IMR-90 (cell line): ENCODE results near the gene SS18L1.

ENCODE experiments used
- CEBPB ChIP-seq: IDR thresholded peaks from 2 replicates; pipeline ENCODE4 v1.6.1; 2012; ENCODE audit warnings: low read depth, low read length, improper control_type of control experiment
- CHD1 ChIP-seq: IDR thresholded peaks from 2 replicates; pipeline ENCODE4 v1.6.1; 2012; ENCODE audit warnings: low read depth, low read length, improper control_type of control experiment
- POLR2A ChIP-seq: IDR thresholded peaks from 2 replicates; pipeline ENCODE4 v1.6.1; 2012; ENCODE audit warnings: mild to moderate bottlenecking, low read depth, low read length
- RFX5 ChIP-seq: IDR thresholded peaks from 2 replicates; pipeline ENCODE4 v1.8.0; 2012; ENCODE audit warnings: low read depth, mild to moderate bottlenecking, low read length, moderate library complexity
- TF ChIP-seq, protein P1 (sequence below): conservative IDR thresholded peaks from 2 replicates; pipeline ENCODE4 v1.5.1; 2012; ENCODE audit warnings: mild to moderate bottlenecking, low read depth, low read length, improper control_type of control experiment
- TF ChIP-seq, protein P2 (sequence below): fragments of 150-350 bp; IDR thresholded peaks from 2 replicates; pipeline ENCODE4 v1.6.1; 2017; ENCODE audit warnings: mild to moderate bottlenecking, antibody characterized with exemption, low read length, low read depth

DNA sequence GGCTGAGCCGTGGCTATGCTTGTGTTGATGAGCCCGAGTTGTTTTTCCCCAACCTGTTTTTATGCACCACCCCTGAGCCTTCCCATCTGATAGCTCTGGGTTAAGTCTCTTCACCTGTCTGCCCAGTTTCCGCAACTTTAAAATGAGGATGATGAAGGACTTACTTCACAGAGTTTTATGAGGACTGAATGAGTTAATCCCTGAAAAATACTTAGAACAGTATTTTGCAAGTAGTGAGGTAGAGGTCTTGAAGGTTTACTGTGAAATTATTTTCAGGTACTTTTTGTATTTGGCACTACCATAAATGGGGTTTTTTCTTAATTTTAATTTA is 42.5 kb downstream of the SS18L1 start:
- TF ChIP-seq, protein P1, sequence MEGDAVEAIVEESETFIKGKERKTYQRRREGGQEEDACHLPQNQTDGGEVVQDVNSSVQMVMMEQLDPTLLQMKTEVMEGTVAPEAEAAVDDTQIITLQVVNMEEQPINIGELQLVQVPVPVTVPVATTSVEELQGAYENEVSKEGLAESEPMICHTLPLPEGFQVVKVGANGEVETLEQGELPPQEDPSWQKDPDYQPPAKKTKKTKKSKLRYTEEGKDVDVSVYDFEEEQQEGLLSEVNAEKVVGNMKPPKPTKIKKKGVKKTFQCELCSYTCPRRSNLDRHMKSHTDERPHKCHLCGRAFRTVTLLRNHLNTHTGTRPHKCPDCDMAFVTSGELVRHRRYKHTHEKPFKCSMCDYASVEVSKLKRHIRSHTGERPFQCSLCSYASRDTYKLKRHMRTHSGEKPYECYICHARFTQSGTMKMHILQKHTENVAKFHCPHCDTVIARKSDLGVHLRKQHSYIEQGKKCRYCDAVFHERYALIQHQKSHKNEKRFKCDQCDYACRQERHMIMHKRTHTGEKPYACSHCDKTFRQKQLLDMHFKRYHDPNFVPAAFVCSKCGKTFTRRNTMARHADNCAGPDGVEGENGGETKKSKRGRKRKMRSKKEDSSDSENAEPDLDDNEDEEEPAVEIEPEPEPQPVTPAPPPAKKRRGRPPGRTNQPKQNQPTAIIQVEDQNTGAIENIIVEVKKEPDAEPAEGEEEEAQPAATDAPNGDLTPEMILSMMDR: no peak
- TF ChIP-seq POLR2A: no peak
- TF ChIP-seq CHD1: no peak
- TF ChIP-seq CEBPB: no peak
- no peak for TF ChIP-seq RFX5
- TF ChIP-seq, protein P2, sequence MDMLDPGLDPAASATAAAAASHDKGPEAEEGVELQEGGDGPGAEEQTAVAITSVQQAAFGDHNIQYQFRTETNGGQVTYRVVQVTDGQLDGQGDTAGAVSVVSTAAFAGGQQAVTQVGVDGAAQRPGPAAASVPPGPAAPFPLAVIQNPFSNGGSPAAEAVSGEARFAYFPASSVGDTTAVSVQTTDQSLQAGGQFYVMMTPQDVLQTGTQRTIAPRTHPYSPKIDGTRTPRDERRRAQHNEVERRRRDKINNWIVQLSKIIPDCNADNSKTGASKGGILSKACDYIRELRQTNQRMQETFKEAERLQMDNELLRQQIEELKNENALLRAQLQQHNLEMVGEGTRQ: no peak
